ENCODE measurements around the gene MSMO1. TPM values are rescaled to one million over a fixed set of nuclear protein-coding genes. Genes with fewer than 3 reads are reported as not detected.

MSMO1 gene
- polyA plus RNA-seq, 1 donor from 2014 or later, result 242 TPM

- no peaks in the 10 kb centered on the region for H3K27me3 ChIP-seq (ENCODE audit: insufficient read depth, low read depth, low read length)
- H3K4me2 ChIP-seq (ENCODE audit: low read length), result no peak overlapping the region
- no peaks in the 10 kb centered on the region for H3K9me2 ChIP-seq (ENCODE audit: insufficient read depth, low read length)
- no peaks in the 10 kb centered on the region for H3K79me2 ChIP-seq (replicated peaks; ENCODE audit: insufficient read depth, low read length)
- H2AFZ ChIP-seq (ENCODE audit: low read depth, low read length), result no peak overlapping the region
- TF ChIP-seq EP300 (conservative IDR thresholded peaks at IDR 0.05; ENCODE audit: poor library complexity, severe bottlenecking), result no peak
- TF ChIP-seq POLR2AphosphoS5 (IDR thresholded peaks at IDR 0.05), result no peak
- no peak overlapping the region for H3K9ac ChIP-seq (ENCODE audit: low read length)
- no peaks in the 10 kb centered on the region for H3F3A ChIP-seq (ENCODE audit: insufficient read depth, low read length, poor library complexity, severe bottlenecking)
- no peak overlapping the region for H3K27ac ChIP-seq (ENCODE audit: low read length)
- no peaks in the 10 kb centered on the region for H3K9me3 ChIP-seq (ENCODE audit: low read length)
- no peaks in the 10 kb centered on the region for H3K36me3 ChIP-seq (ENCODE audit: insufficient read depth, low read length)
- no peaks in the 10 kb centered on the region for H4K20me1 ChIP-seq (ENCODE audit: insufficient read depth)
- H3K4me3 ChIP-seq (ENCODE audit: low read length), result no peak overlapping the region
Measured at GRCh38 chr4:165351359-165352130, 24.1 kb downstream of the MSMO1 start.

GRCh38 chr4:165355900-165356300 lies 28.4 kb downstream of the MSMO1 start:
- H3K4me3 ChIP-seq (ENCODE audit: low read length), result no peak overlapping the region
- H3K9me3 ChIP-seq (ENCODE audit: low read length), result no peaks in the 10 kb centered on the region
- H2AFZ ChIP-seq (ENCODE audit: low read depth, low read length), result no peak overlapping the region
- H3K27me3 ChIP-seq (ENCODE audit: insufficient read depth, low read depth, low read length), result no peaks in the 10 kb centered on the region
- no peaks in the 10 kb centered on the region for H4K20me1 ChIP-seq (ENCODE audit: insufficient read depth)
- H3K4me2 ChIP-seq (ENCODE audit: low read length), result no peak overlapping the region
- no peaks in the 10 kb centered on the region for H3K79me2 ChIP-seq (replicated peaks; ENCODE audit: insufficient read depth, low read length)
- H3K27ac ChIP-seq (ENCODE audit: low read length), result no peak overlapping the region
- H3F3A ChIP-seq (ENCODE audit: insufficient read depth, low read length, poor library complexity, severe bottlenecking), result no peaks in the 10 kb centered on the region
- H3K9ac ChIP-seq (ENCODE audit: low read length), result no peak overlapping the region
- H3K9me2 ChIP-seq (ENCODE audit: insufficient read depth, low read length), result no peaks in the 10 kb centered on the region
- TF ChIP-seq, protein P1, sequence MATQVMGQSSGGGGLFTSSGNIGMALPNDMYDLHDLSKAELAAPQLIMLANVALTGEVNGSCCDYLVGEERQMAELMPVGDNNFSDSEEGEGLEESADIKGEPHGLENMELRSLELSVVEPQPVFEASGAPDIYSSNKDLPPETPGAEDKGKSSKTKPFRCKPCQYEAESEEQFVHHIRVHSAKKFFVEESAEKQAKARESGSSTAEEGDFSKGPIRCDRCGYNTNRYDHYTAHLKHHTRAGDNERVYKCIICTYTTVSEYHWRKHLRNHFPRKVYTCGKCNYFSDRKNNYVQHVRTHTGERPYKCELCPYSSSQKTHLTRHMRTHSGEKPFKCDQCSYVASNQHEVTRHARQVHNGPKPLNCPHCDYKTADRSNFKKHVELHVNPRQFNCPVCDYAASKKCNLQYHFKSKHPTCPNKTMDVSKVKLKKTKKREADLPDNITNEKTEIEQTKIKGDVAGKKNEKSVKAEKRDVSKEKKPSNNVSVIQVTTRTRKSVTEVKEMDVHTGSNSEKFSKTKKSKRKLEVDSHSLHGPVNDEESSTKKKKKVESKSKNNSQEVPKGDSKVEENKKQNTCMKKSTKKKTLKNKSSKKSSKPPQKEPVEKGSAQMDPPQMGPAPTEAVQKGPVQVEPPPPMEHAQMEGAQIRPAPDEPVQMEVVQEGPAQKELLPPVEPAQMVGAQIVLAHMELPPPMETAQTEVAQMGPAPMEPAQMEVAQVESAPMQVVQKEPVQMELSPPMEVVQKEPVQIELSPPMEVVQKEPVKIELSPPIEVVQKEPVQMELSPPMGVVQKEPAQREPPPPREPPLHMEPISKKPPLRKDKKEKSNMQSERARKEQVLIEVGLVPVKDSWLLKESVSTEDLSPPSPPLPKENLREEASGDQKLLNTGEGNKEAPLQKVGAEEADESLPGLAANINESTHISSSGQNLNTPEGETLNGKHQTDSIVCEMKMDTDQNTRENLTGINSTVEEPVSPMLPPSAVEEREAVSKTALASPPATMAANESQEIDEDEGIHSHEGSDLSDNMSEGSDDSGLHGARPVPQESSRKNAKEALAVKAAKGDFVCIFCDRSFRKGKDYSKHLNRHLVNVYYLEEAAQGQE (IDR thresholded peaks at IDR 0.05; ENCODE audit: borderline replicate concordance), result no peak
- TF ChIP-seq RAD21 (conservative IDR thresholded peaks at IDR 0.05) (peak; percentile 61), SMC3 (conservative IDR thresholded peaks at IDR 0.05; ENCODE audit: poor library complexity) (peak; percentile 68)
- TF ChIP-seq, protein P2, sequence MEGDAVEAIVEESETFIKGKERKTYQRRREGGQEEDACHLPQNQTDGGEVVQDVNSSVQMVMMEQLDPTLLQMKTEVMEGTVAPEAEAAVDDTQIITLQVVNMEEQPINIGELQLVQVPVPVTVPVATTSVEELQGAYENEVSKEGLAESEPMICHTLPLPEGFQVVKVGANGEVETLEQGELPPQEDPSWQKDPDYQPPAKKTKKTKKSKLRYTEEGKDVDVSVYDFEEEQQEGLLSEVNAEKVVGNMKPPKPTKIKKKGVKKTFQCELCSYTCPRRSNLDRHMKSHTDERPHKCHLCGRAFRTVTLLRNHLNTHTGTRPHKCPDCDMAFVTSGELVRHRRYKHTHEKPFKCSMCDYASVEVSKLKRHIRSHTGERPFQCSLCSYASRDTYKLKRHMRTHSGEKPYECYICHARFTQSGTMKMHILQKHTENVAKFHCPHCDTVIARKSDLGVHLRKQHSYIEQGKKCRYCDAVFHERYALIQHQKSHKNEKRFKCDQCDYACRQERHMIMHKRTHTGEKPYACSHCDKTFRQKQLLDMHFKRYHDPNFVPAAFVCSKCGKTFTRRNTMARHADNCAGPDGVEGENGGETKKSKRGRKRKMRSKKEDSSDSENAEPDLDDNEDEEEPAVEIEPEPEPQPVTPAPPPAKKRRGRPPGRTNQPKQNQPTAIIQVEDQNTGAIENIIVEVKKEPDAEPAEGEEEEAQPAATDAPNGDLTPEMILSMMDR (IDR thresholded peaks at IDR 0.05; ENCODE audit: poor library complexity, severe bottlenecking), result peak; percentile 59
- H3K36me3 ChIP-seq (ENCODE audit: insufficient read depth, low read length), result no peaks in the 10 kb centered on the region

GRCh38 chr4:165359506-165359905 lies 32.0 kb downstream of the MSMO1 start:
- no peak overlapping the region for H3K4me3 ChIP-seq (ENCODE audit: low read length)
- H2AFZ ChIP-seq (ENCODE audit: low read depth, low read length), result no peak overlapping the region
- H3K9ac ChIP-seq (ENCODE audit: low read length), result no peak overlapping the region
- no peaks in the 10 kb centered on the region for H3K9me2 ChIP-seq (ENCODE audit: insufficient read depth, low read length)
- no peaks in the 10 kb centered on the region for H3K9me3 ChIP-seq (ENCODE audit: low read length)
- H3K27ac ChIP-seq (ENCODE audit: low read length), result no peak overlapping the region
- no peaks in the 10 kb centered on the region for H3K27me3 ChIP-seq (ENCODE audit: insufficient read depth, low read depth, low read length)
- H4K20me1 ChIP-seq (ENCODE audit: insufficient read depth), result no peaks in the 10 kb centered on the region
- no peaks in the 10 kb centered on the region for H3F3A ChIP-seq (ENCODE audit: insufficient read depth, low read length, poor library complexity, severe bottlenecking)
- H3K79me2 ChIP-seq (replicated peaks; ENCODE audit: insufficient read depth, low read length), result no peaks in the 10 kb centered on the region
- H3K36me3 ChIP-seq (ENCODE audit: insufficient read depth, low read length), result no peaks in the 10 kb centered on the region
- TF ChIP-seq MXI1 (conservative IDR thresholded peaks at IDR 0.05; ENCODE audit: poor library complexity, severe bottlenecking) (no peak), TAF1 (IDR thresholded peaks at IDR 0.05; ENCODE audit: low read depth) (no peak), EP300 (conservative IDR thresholded peaks at IDR 0.05; ENCODE audit: poor library complexity, severe bottlenecking) (no peak), RAD21 (conservative IDR thresholded peaks at IDR 0.05) (no peak), EZH2 (IDR thresholded peaks at IDR 0.05; ENCODE audit: borderline replicate concordance, insufficient read depth, low read length, poor library complexity, severe bottlenecking) (no peak), POLR2AphosphoS5 (IDR thresholded peaks at IDR 0.05) (no peak)
- TF ChIP-seq, protein P2 (IDR thresholded peaks at IDR 0.05; ENCODE audit: poor library complexity, severe bottlenecking), result no peak
- no peak overlapping the region for H3K4me2 ChIP-seq (ENCODE audit: low read length)

Measured in neural cell (in vitro differentiated cells).